ENCODE data around the gene AHRR. TPM values are rescaled to one million over a fixed set of nuclear protein-coding genes. Genes with fewer than 3 reads are reported as not detected.

AHRR gene
- total and polyA plus RNA-seq, 2 donors (not counting 1 experiment from before 2014, with no cell fraction given) = 11.3 to 26.4 TPM

- Histone ChIP-seq H3K4me3 (replicated peaks in 1 of 4; ENCODE audit: control extremely low read depth in 1 of 4, insufficient read depth in 1 of 4, low read depth in 3 of 4, low read length in 4 of 4) (no peak overlapping the region), H3K4me2 (ENCODE audit: extremely low read depth, insufficient read depth, low read length) (no peak overlapping the region), H3K4me1 (ENCODE audit: control insufficient read depth, extremely low read depth, insufficient read depth, low read length) (no peaks in the 10 kb centered on the region), H3K9me3 (ENCODE audit: control insufficient read depth, insufficient read depth, low read depth, low read length) (no peaks in the 10 kb centered on the region), H3K79me2 (ENCODE audit: control insufficient read depth, insufficient read depth, low read length) (peaks cover 22% of the 10 kb centered on the region), H3K27ac (ENCODE audit: insufficient read depth, low read length) (no peak overlapping the region), H2AFZ (ENCODE audit: low read length) (no peak overlapping the region), H3K36me3 (ENCODE audit: control insufficient read depth, insufficient read depth, low read length) (peaks cover 30% of the 10 kb centered on the region), H4K20me1 (ENCODE audit: control insufficient read depth, extremely low read depth, insufficient read depth, low read length) (no peaks in the 10 kb centered on the region), H3K27me3 (ENCODE audit: control insufficient read depth, insufficient read depth, low read length) (no peaks in the 10 kb centered on the region), H3K9ac (ENCODE audit: insufficient read depth, low read length) (no peak overlapping the region)
- TF ChIP-seq, protein P1, sequence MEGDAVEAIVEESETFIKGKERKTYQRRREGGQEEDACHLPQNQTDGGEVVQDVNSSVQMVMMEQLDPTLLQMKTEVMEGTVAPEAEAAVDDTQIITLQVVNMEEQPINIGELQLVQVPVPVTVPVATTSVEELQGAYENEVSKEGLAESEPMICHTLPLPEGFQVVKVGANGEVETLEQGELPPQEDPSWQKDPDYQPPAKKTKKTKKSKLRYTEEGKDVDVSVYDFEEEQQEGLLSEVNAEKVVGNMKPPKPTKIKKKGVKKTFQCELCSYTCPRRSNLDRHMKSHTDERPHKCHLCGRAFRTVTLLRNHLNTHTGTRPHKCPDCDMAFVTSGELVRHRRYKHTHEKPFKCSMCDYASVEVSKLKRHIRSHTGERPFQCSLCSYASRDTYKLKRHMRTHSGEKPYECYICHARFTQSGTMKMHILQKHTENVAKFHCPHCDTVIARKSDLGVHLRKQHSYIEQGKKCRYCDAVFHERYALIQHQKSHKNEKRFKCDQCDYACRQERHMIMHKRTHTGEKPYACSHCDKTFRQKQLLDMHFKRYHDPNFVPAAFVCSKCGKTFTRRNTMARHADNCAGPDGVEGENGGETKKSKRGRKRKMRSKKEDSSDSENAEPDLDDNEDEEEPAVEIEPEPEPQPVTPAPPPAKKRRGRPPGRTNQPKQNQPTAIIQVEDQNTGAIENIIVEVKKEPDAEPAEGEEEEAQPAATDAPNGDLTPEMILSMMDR (conservative IDR thresholded peaks at IDR 0.05 in 1 of 2, IDR thresholded peaks at IDR 0.05 in 1 of 2; ENCODE audit: low read depth in 1 of 2, low read length in 2 of 2) = no peak
- TF ChIP-seq EZH2 (IDR thresholded peaks at IDR 0.05; ENCODE audit: low read length, missing control alignments) = no peak
- no peak for DNase-seq (ENCODE audit: low read depth in 2 of 2)
These were observed 134.3 kb downstream of the AHRR start for GRCh38 chr5:455806-456205.

GRCh38 chr5:456351-457194 is 135.1 kb downstream of the AHRR start:
- no peak overlapping the region for H2AFZ ChIP-seq (ENCODE audit: low read length)
- peak in 1 of 2 donors; percentile 68 for DNase-seq (ENCODE audit: low read depth in 2 of 2)
- no peaks in the 10 kb centered on the region for H3K27me3 ChIP-seq (ENCODE audit: control insufficient read depth, insufficient read depth, low read length)
- no peak overlapping the region for H3K9ac ChIP-seq (ENCODE audit: insufficient read depth, low read length)
- peaks cover 22% of the 10 kb centered on the region for H3K79me2 ChIP-seq (ENCODE audit: control insufficient read depth, insufficient read depth, low read length)
- H3K4me2 ChIP-seq (ENCODE audit: extremely low read depth, insufficient read depth, low read length) = no peak overlapping the region
- no peak overlapping the region for H3K27ac ChIP-seq (ENCODE audit: insufficient read depth, low read length)
- H3K9me3 ChIP-seq (ENCODE audit: control insufficient read depth, insufficient read depth, low read depth, low read length) = no peaks in the 10 kb centered on the region
- no peaks in the 10 kb centered on the region for H3K4me1 ChIP-seq (ENCODE audit: control insufficient read depth, extremely low read depth, insufficient read depth, low read length)
- TF ChIP-seq, protein P1 (conservative IDR thresholded peaks at IDR 0.05 in 1 of 2, IDR thresholded peaks at IDR 0.05 in 1 of 2; ENCODE audit: low read depth in 1 of 2, low read length in 2 of 2) = no peak
- TF ChIP-seq EZH2 (IDR thresholded peaks at IDR 0.05; ENCODE audit: low read length, missing control alignments) = no peak
- no peak overlapping the region for H3K4me3 ChIP-seq (replicated peaks in 1 of 4; ENCODE audit: control extremely low read depth in 1 of 4, insufficient read depth in 1 of 4, low read depth in 3 of 4, low read length in 4 of 4)
- H4K20me1 ChIP-seq (ENCODE audit: control insufficient read depth, extremely low read depth, insufficient read depth, low read length) = no peaks in the 10 kb centered on the region
- peaks cover 31% of the 10 kb centered on the region for H3K36me3 ChIP-seq (ENCODE audit: control insufficient read depth, insufficient read depth, low read length)

- Histone ChIP-seq H3K79me2 (ENCODE audit: control insufficient read depth, insufficient read depth, low read length) (peaks cover 22% of the 10 kb centered on the region), H3K27me3 (ENCODE audit: control insufficient read depth, insufficient read depth, low read length) (no peaks in the 10 kb centered on the region), H3K9ac (ENCODE audit: insufficient read depth, low read length) (no peak overlapping the region), H3K4me1 (ENCODE audit: control insufficient read depth, extremely low read depth, insufficient read depth, low read length) (no peaks in the 10 kb centered on the region), H3K4me2 (ENCODE audit: extremely low read depth, insufficient read depth, low read length) (no peak overlapping the region), H3K9me3 (ENCODE audit: control insufficient read depth, insufficient read depth, low read depth, low read length) (no peaks in the 10 kb centered on the region), H4K20me1 (ENCODE audit: control insufficient read depth, extremely low read depth, insufficient read depth, low read length) (no peaks in the 10 kb centered on the region), H3K27ac (ENCODE audit: insufficient read depth, low read length) (no peak overlapping the region), H2AFZ (ENCODE audit: low read length) (no peak overlapping the region), H3K36me3 (ENCODE audit: control insufficient read depth, insufficient read depth, low read length) (peaks cover 31% of the 10 kb centered on the region), H3K4me3 (replicated peaks in 1 of 4; ENCODE audit: control extremely low read depth in 1 of 4, insufficient read depth in 1 of 4, low read depth in 3 of 4, low read length in 4 of 4) (no peak overlapping the region)
- no peak for DNase-seq (ENCODE audit: low read depth in 2 of 2)
- no peak for TF ChIP-seq EZH2 (IDR thresholded peaks at IDR 0.05; ENCODE audit: low read length, missing control alignments)
- TF ChIP-seq, protein P1 (conservative IDR thresholded peaks at IDR 0.05 in 1 of 2, IDR thresholded peaks at IDR 0.05 in 1 of 2; ENCODE audit: low read depth in 1 of 2, low read length in 2 of 2) = no peak
These were observed 135.9 kb downstream of the AHRR start for GRCh38 chr5:457195-457961.

All from fibroblast of lung (primary cell).